Activated CD4-positive, alpha-beta T cell treated with anti-CD3 and anti-CD28 coated beads, Interleukin-2, amount 10 ng/mL, durations not matched to agents 7 days and 5 days (primary cell): ENCODE results near the gene SH3RF3. TPM values are rescaled to one million over a fixed set of nuclear protein-coding genes. Genes with fewer than 3 reads are reported as not detected.

ENCODE experiments used
- CTCF ChIA-PET: fragments of 350-600 bp; sonication (Branson Sonifier 250); formaldehyde crosslinking; loops from one replicate; lab custom pipeline; 2021; ENCODE audit warnings: antibody characterized with exemption; lab: Charles Lee
- POLR2A ChIA-PET: fragments of 350-600 bp; sonication (Branson Sonifier 250); formaldehyde crosslinking; loops from one replicate; lab custom pipeline; 2021; ENCODE audit warnings: antibody characterized with exemption; lab: Charles Lee
- DNase-seq: peaks from one replicate; pipeline ENCODE4 v3.0.0-alpha.2; 2020
- H3K27ac Mint-ChIP-seq: one replicate; pipeline ENCODE4 v1.8.0; 2021; ENCODE audit warnings: mild to moderate bottlenecking, moderate library complexity, mixed read lengths
- H3K27me3 Mint-ChIP-seq: one replicate; pipeline ENCODE4 v1.8.0; 2021; ENCODE audit warnings: mixed read lengths
- H3K36me3 Mint-ChIP-seq: one replicate; pipeline ENCODE4 v1.8.0; 2021; ENCODE audit warnings: low read depth, mixed read lengths
- H3K4me1 Mint-ChIP-seq: one replicate; pipeline ENCODE4 v1.8.0; 2021; ENCODE audit warnings: mixed read lengths
- H3K4me3 Mint-ChIP-seq: one replicate; pipeline ENCODE4 v1.8.0; 2021; ENCODE audit warnings: mild to moderate bottlenecking, moderate library complexity, mixed read lengths
- H3K9me3 Mint-ChIP-seq: one replicate; pipeline ENCODE4 v1.8.0; 2021; ENCODE audit warnings: mixed read lengths
- total RNA-seq, 2 experiments: library from RNA; stranded (reverse); gene quantifications; one replicate each; pipeline ENCODE4 v1.2.3, GENCODE V29; 2021

The SH3RF3 gene
- total RNA-seq, 2 experiments from 2014 or later, result 0.08 to 0.17 TPM

GRCh38 chr2:109171444-109172334 lies 42.7 kb downstream of the SH3RF3 start:
- peaks cover 10% of the 10 kb centered on the region for H3K4me1 Mint-ChIP-seq
- H3K27me3 Mint-ChIP-seq, result peaks cover 8% of the 10 kb centered on the region
- POLR2A ChIA-PET, result no interaction called here

DNA sequence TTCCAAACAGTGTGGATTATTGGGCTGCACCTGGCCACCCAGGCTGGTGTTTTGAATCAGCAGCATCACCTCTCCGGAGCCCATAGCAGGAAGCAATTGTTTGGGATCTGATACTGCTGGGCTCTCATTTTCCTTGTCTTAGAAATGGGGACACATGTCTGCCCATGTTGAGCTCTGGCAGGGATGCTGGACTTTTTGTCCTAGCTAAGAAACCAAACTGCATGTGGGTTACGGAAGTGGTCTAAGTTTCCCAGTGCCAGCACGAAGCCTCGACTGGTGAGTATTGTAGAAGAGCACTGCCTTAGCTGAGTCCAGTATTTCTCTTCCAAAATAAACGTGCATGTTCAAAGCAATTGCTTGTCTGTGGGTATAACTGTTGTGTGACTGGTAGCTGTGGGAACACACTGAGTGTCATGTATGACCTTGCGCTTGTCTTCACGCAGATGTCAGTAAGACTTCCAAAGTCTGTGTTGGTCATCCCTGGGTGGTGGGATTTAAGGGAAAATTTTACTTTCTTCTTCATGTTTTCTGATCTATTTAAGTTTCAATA lies 43.6 kb downstream of the SH3RF3 start:
- no peak for DNase-seq
- POLR2A ChIA-PET, result no interaction called here
- Mint-ChIP-seq H3K9me3 (no peaks in the 10 kb centered on the region), H3K4me3 (no peak overlapping the region), H3K4me1 (peaks cover 10% of the 10 kb centered on the region), H3K27me3 (peaks cover 7% of the 10 kb centered on the region), H3K36me3 (no peaks in the 10 kb centered on the region), H3K27ac (no peak overlapping the region)
- CTCF ChIA-PET, result interaction anchor here (0.6 to 0.9 kb wide), 2 partner anchors 22 to 122 kb away, joined by 3 to 4 read pairs; no protein-coding TSS in a partner anchor

More at GRCh38 chr2:109171444-109172334, 42.7 kb downstream of the SH3RF3 start:
- Mint-ChIP-seq H3K27ac (no peak overlapping the region), H3K36me3 (no peaks in the 10 kb centered on the region), H3K9me3 (no peaks in the 10 kb centered on the region), H3K4me3 (no peak overlapping the region)
- CTCF ChIA-PET, result interaction anchor here (0.9 kb wide), 2 partner anchors 23 to 24 kb away, joined by 3 read pairs; no protein-coding TSS in a partner anchor
- DNase-seq, result no peak

DNA sequence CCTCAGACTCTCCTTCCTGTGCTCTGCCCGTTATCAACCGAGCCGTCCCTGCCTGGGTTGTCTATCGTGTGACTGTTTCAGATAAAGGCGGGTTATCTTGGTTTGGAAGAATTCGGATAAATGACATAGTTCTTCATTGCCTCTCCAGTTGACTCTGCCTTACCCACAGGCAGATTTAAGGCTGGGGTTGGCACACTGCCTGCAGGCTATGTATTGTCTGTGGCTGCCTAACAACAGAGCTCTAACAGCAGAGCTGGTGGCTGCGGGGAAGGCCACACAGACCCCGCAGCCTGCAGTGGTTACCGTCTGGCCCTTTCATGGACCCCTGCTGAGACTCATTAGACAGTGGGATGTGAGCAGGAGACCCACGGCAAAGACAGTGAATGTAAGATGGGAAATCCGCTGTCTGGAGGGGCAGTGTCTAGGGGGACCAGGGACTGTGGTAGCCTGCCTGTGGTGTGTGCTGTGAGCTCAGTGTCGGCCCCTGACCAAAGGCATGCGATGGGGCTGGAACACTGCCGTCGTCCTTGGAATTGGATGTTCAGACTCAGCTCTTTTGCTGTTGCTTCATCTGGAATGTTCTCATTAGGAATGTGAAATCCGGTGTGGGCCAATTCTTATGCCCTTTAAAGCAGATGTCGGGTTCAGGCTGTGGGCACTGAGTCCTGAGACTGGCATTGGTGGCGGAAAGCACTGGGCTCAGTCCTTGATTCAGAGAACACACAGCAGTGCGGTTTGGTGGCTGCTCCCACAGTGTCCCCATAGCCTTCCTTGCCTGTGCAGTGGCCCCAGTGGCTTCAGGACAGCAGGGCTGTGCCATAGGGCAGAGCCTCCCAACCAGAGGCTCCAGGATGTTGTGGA lies 44.5 kb downstream of the SH3RF3 start:
- DNase-seq, result no peak
- ChIA-PET POLR2A (no interaction called here), CTCF (interaction anchor here (0.6 kb wide), 1 partner anchor 121 kb away, joined by 4 read pairs; no protein-coding TSS in a partner anchor)
- peaks cover 4% of the 10 kb centered on the region for H3K27me3 Mint-ChIP-seq
- H3K27ac Mint-ChIP-seq, result no peak overlapping the region
- H3K4me1 Mint-ChIP-seq, result peaks cover 10% of the 10 kb centered on the region
- H3K9me3 Mint-ChIP-seq, result no peaks in the 10 kb centered on the region
- no peak overlapping the region for H3K4me3 Mint-ChIP-seq
- no peaks in the 10 kb centered on the region for H3K36me3 Mint-ChIP-seq

GRCh38 chr2:109174214-109174613 lies 45.2 kb downstream of the SH3RF3 start:
- no peak for DNase-seq
- Mint-ChIP-seq H3K27ac (no peak overlapping the region), H3K27me3 (no peaks in the 10 kb centered on the region), H3K4me3 (no peak overlapping the region), H3K4me1 (peaks cover 10% of the 10 kb centered on the region), H3K36me3 (no peaks in the 10 kb centered on the region), H3K9me3 (no peaks in the 10 kb centered on the region)
- CTCF ChIA-PET, result no interaction called here
- POLR2A ChIA-PET, result no interaction called here

DNA sequence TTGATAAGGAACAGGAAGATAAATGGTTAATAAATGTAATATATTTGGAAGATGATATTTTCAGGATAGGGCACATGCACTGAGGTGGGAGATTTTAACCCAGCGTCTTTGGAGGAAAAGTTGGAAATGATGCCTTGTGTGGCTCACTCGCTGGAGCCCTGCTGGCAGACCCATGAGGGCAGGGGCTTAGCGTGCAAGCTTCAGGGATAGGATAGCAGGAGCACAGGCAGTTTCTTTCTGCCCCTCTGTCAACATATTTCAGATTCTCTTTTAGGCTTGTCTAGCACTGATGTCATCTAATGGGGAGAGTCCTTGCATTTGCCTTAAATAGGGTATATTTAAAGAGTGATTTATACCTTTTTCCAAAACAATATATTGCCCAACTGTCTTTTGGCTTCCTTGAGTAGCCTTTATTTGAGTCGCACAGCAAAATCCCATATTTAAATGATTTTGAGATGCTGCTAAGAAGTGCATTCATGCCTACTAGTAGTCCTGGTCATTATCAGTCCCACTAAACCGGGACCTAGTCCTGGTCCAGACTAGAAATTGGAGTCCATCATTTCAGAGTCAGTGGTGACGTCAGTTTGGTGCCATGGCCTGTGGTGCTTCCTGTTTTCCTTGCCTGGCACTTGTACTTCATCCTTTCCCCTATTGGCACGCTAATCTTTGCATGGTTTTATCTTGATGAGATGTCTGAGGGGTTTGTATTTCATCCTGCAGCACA lies 45.8 kb downstream of the SH3RF3 start:
- Mint-ChIP-seq H3K36me3 (no peaks in the 10 kb centered on the region), H3K4me3 (no peak overlapping the region), H3K27ac (no peak overlapping the region), H3K4me1 (peaks cover 10% of the 10 kb centered on the region), H3K9me3 (peaks cover 3% of the 10 kb centered on the region), H3K27me3 (no peaks in the 10 kb centered on the region)
- ChIA-PET POLR2A (no interaction called here), CTCF (no interaction called here)
- DNase-seq, result no peak

- ChIA-PET POLR2A (no interaction called here), CTCF (no interaction called here)
- no peak overlapping the region for H3K27ac Mint-ChIP-seq
- DNase-seq, result no peak
- peaks cover 3% of the 10 kb centered on the region for H3K9me3 Mint-ChIP-seq
- peaks cover 10% of the 10 kb centered on the region for H3K4me1 Mint-ChIP-seq
- H3K4me3 Mint-ChIP-seq, result no peak overlapping the region
- H3K36me3 Mint-ChIP-seq, result no peaks in the 10 kb centered on the region
- H3K27me3 Mint-ChIP-seq, result no peaks in the 10 kb centered on the region
These were observed 46.3 kb downstream of the SH3RF3 start for GRCh38 chr2:109175350-109175678.

- no peak overlapping the region for H3K4me3 Mint-ChIP-seq
- no peak overlapping the region for H3K27ac Mint-ChIP-seq
- ChIA-PET POLR2A (no interaction called here), CTCF (interaction anchor here (1.1 kb wide), 1 partner anchor 18 kb away, joined by 3 read pairs; no protein-coding TSS in a partner anchor)
- H3K27me3 Mint-ChIP-seq, result peaks cover 6% of the 10 kb centered on the region
- H3K9me3 Mint-ChIP-seq, result peaks cover 9% of the 10 kb centered on the region
- no peak for DNase-seq
- H3K4me1 Mint-ChIP-seq, result peaks cover 10% of the 10 kb centered on the region
- no peaks in the 10 kb centered on the region for H3K36me3 Mint-ChIP-seq
These were observed 47.9 kb downstream of the SH3RF3 start for GRCh38 chr2:109176928-109177327.

DNA sequence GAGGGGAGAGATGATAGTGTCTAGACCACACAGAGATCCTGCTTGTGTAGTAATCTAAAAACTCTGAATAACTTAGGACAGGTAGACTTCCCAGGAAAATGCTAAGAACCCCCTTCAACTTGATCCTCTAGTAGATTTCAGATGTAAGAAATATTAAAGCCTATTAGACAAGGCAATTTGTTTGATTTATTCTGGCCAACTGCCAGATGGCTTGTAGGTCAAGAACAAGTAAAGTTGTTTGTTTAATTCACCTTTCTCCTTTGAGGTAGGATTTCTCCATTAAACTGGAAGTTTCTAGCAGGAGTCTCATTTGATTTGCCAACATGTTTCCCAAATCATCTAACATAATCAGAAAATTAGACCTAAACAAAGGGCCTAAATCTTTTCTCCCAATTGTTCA lies 48.6 kb downstream of the SH3RF3 start:
- DNase-seq, result no peak
- POLR2A ChIA-PET, result no interaction called here
- peaks cover 11% of the 10 kb centered on the region for H3K27me3 Mint-ChIP-seq
- H3K27ac Mint-ChIP-seq, result no peak overlapping the region
- peaks cover 10% of the 10 kb centered on the region for H3K4me1 Mint-ChIP-seq
- H3K9me3 Mint-ChIP-seq, result peaks cover 9% of the 10 kb centered on the region
- CTCF ChIA-PET, result interaction anchor here (1.1 kb wide), 1 partner anchor 17 kb away, joined by 3 read pairs; no protein-coding TSS in a partner anchor
- no peak overlapping the region for H3K4me3 Mint-ChIP-seq
- H3K36me3 Mint-ChIP-seq, result no peaks in the 10 kb centered on the region

DNA sequence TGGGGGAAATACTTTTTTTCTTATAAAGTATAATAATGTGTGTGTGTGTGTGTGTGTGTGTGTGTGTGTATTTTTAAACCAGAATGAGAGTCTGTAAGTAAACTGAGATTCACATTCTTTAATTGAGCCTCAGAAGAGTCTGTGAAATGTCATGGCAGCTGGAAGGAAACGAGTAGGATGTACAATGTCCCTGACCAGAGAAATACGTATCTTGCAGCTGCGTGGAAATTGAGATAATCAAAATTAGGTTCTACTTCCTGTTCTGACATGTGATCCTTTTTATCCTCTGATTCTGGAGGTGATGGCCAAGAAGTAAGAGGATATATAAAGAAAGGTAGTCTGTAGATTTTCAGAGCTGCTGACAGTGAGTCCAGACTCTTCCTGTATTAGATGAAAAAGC lies 50.0 kb downstream of the SH3RF3 start:
- ChIA-PET POLR2A (no interaction called here), CTCF (interaction anchor here (0.6 kb wide), 1 partner anchor 10 kb away, joined by 3 read pairs; no protein-coding TSS in a partner anchor)
- Mint-ChIP-seq H3K27me3 (peaks cover 11% of the 10 kb centered on the region), H3K27ac (no peak overlapping the region), H3K36me3 (no peaks in the 10 kb centered on the region), H3K9me3 (peaks cover 9% of the 10 kb centered on the region), H3K4me3 (no peak overlapping the region), H3K4me1 (peaks cover 9% of the 10 kb centered on the region)
- no peak for DNase-seq

DNA sequence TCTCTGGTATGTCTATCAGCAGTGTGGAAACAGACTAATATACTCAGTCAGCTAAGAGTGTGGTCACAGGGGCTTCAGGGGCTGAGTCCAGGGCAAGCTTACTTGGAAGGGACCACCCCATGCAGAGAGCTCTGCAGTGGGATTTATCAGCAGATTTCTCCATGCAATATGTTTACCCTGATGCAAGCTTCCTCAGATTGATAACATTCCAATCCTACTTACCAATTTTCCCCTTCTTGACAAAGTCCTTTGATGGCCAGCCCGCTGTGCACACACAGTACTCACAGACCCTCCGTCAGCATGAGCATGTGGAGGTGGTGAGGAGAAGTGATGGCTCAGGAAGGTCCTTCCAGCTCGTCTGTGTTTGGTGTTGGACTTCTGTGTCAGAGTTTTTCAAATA lies 51.8 kb downstream of the SH3RF3 start:
- no peak for DNase-seq
- H3K4me1 Mint-ChIP-seq, result no peaks in the 10 kb centered on the region
- no peaks in the 10 kb centered on the region for H3K36me3 Mint-ChIP-seq
- peaks cover 9% of the 10 kb centered on the region for H3K9me3 Mint-ChIP-seq
- no peak overlapping the region for H3K27ac Mint-ChIP-seq
- CTCF ChIA-PET, result no interaction called here
- no peak overlapping the region for H3K4me3 Mint-ChIP-seq
- H3K27me3 Mint-ChIP-seq, result peaks cover 11% of the 10 kb centered on the region
- POLR2A ChIA-PET, result no interaction called here

DNA sequence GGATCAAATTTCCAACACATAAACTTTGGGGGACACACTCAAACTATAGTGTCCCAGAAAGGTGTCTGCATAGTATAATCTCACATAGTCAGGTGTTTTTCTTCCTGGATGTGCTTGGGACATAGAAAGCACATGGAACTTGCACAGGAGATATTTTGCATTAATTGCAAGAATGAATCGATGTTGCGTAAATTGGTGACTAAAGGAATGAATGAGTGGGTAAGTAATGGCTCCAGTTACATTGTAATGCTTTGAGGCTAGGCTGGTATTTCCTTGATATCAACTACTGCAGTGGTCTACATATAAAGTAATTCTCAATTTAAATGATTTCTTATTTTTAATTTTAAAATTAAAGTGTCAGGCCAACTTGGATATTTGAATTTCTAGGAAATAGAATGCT lies 53.4 kb downstream of the SH3RF3 start:
- no peak overlapping the region for H3K27ac Mint-ChIP-seq
- H3K4me1 Mint-ChIP-seq, result no peaks in the 10 kb centered on the region
- no peak for DNase-seq
- H3K36me3 Mint-ChIP-seq, result no peaks in the 10 kb centered on the region
- ChIA-PET CTCF (no interaction called here), POLR2A (no interaction called here)
- H3K9me3 Mint-ChIP-seq, result peaks cover 9% of the 10 kb centered on the region
- H3K27me3 Mint-ChIP-seq, result peaks cover 11% of the 10 kb centered on the region
- no peak overlapping the region for H3K4me3 Mint-ChIP-seq

- Mint-ChIP-seq H3K27me3 (peaks cover 11% of the 10 kb centered on the region), H3K4me3 (no peak overlapping the region), H3K9me3 (peaks cover 9% of the 10 kb centered on the region), H3K36me3 (no peaks in the 10 kb centered on the region), H3K4me1 (no peaks in the 10 kb centered on the region), H3K27ac (peak overlapping the region; percentile 2)
- ChIA-PET POLR2A (no interaction called here), CTCF (no interaction called here)
- no peak for DNase-seq
These were observed 54.9 kb downstream of the SH3RF3 start for GRCh38 chr2:109183871-109184270.
